GM20431 (cell line): ENCODE measurements around the gene MBNL1.
"Not testable (repeated sequence)": the region's sequence is repeated elsewhere in the genome, so short reads cannot be mapped to it uniquely, and the experiment has no call there.

Experiments
- in situ Hi-C: fragments of 300-500 bp; cut with MseI, MboI; formaldehyde crosslinking; loops from one replicate; pipeline ENCODE4 v1.15.0; 2020; ENCODE audit warnings: low sequenced_read_pairs; ENCODE audit not compliant: unreplicated experiment

MBNL1 gene

GRCh38 chr3:152390647-152391046, 121.9 kb downstream of the MBNL1 start:
- in situ Hi-C loops: no loop called here

- in situ Hi-C loops: no loop called here
Observed at GRCh38 chr3:152391671-152392070, 122.9 kb downstream of the MBNL1 start.

- in situ Hi-C loops: no loop called here
Observed at GRCh38 chr3:152392272-152392880, 123.6 kb downstream of the MBNL1 start.

GRCh38 chr3:152394246-152394645, 125.5 kb downstream of the MBNL1 start:
- in situ Hi-C loops: no loop called here

- in situ Hi-C loops: no loop called here
Observed at GRCh38 chr3:152395764-152396163, 127.0 kb downstream of the MBNL1 start.

GRCh38 chr3:152396867-152397266, 128.1 kb downstream of the MBNL1 start:
- in situ Hi-C loops: no loop called here

- in situ Hi-C loops: not testable (repeated sequence)
Observed at GRCh38 chr3:152397348-152397747, 128.6 kb downstream of the MBNL1 start.

GRCh38 chr3:152398495-152398894, 129.8 kb downstream of the MBNL1 start:
- in situ Hi-C loops: no loop called here

- in situ Hi-C loops: no loop called here
Observed at GRCh38 chr3:152399374-152399773, 130.6 kb downstream of the MBNL1 start.

GRCh38 chr3:152400887-152401286, 132.2 kb downstream of the MBNL1 start:
- in situ Hi-C loops: no loop called here

GRCh38 chr3:152402695-152403451, 134.1 kb downstream of the MBNL1 start:
- in situ Hi-C loops: no loop called here

GRCh38 chr3:152403632-152404066, 134.9 kb downstream of the MBNL1 start:
- in situ Hi-C loops: no loop called here

- in situ Hi-C loops: no loop called here
Observed at GRCh38 chr3:152404976-152405375, 136.2 kb downstream of the MBNL1 start.

- in situ Hi-C loops: no loop called here
Observed at GRCh38 chr3:152405915-152406802, 137.4 kb downstream of the MBNL1 start.

GRCh38 chr3:152413240-152413639, 144.5 kb downstream of the MBNL1 start:
- in situ Hi-C loops: no loop called here

GRCh38 chr3:152416808-152417580, 148.3 kb downstream of the MBNL1 start:
- in situ Hi-C loops: no loop called here

GRCh38 chr3:152419748-152420147, 151.0 kb downstream of the MBNL1 start:
- in situ Hi-C loops: no loop called here

- in situ Hi-C loops: no loop called here
Observed at GRCh38 chr3:152421162-152421561, 152.4 kb downstream of the MBNL1 start.

- in situ Hi-C loops: no loop called here
Observed at GRCh38 chr3:152426393-152426792, 157.7 kb downstream of the MBNL1 start.

GRCh38 chr3:152428577-152428976, 159.8 kb downstream of the MBNL1 start:
- in situ Hi-C loops: no loop called here
